K562 (cell line): ENCODE results near the gene HAP1. TPM values are rescaled to one million over a fixed set of nuclear protein-coding genes. Genes with fewer than 3 reads are reported as not detected.

Experiments
- ARNT ChIP-seq, 2 experiments: fragments of 450-650 bp; IDR thresholded peaks; 2 replicates each; pipeline ENCODE4 v1.6.1; 2016; ENCODE audit warnings: mild to moderate bottlenecking in 1 of 2
- CREBBP ChIP-seq: IDR thresholded peaks from one replicate; pipeline ENCODE4 v1.6.1; 2012; ENCODE audit warnings: low read depth, mild to moderate bottlenecking, control low read depth, inconsistent platforms, low read length
- ESRRB ChIP-seq: fragments of 250-450 bp; sonication (Bioruptor Pico); IDR thresholded peaks from 2 replicates; pipeline ENCODE4 v1.5.0; 2020; ENCODE audit warnings: mild to moderate bottlenecking, moderate library complexity, borderline replicate concordance
- FOXK2 ChIP-seq, 2 experiments: fragments of 450-650 bp; IDR thresholded peaks in 1 of 2; conservative IDR thresholded peaks in 1 of 2; 2 replicates each; pipeline ENCODE4 v1.6.1; 2016; ENCODE audit warnings: low read depth in 2 of 2, mild to moderate bottlenecking in 1 of 2
- HCFC1 ChIP-seq: IDR thresholded peaks from 2 replicates; pipeline ENCODE4 v1.6.1; 2012; ENCODE audit warnings: low read depth, low read length, improper control_type of control experiment
- KDM5B ChIP-seq: fragments of 200-600 bp; sonication (generic); IDR thresholded peaks from 2 replicates; pipeline ENCODE4 v1.6.1; 2012; ENCODE audit warnings: low read depth, mild to moderate bottlenecking, moderate library complexity, low read length, control low read depth, inconsistent platforms; ENCODE audit not compliant: insufficient replicate concordance
- MBD2 ChIP-seq: sonication (generic); IDR thresholded peaks from 2 replicates; pipeline ENCODE4 v1.6.1; 2016; ENCODE audit warnings: low read depth, borderline replicate concordance
- MEF2A ChIP-seq: IDR thresholded peaks from 2 replicates; pipeline ENCODE4 v1.6.1; 2011; ENCODE audit warnings: low read depth, mild to moderate bottlenecking, low read length, moderate library complexity; ENCODE audit not compliant: control insufficient read depth
- NCOA2 ChIP-seq, 2 experiments: fragments of 450-650 bp; IDR thresholded peaks; 2 replicates each; pipeline ENCODE4 v1.6.1; 2018; ENCODE audit warnings: mild to moderate bottlenecking in 2 of 2, moderate library complexity in 1 of 2; ENCODE audit not compliant: partially characterized antibody in 2 of 2
- PURB ChIP-seq: sonication (generic); formaldehyde crosslinking; IDR thresholded peaks from 2 replicates; pipeline ENCODE4 v1.9.0; 2021; ENCODE audit warnings: low read depth, mild to moderate bottlenecking, missing genetic modification reagents
- SOX6 ChIP-seq: fragments of 450-650 bp; IDR thresholded peaks from 2 replicates; pipeline ENCODE4 v1.6.1; 2014; ENCODE audit warnings: mild to moderate bottlenecking
- TFAM ChIP-seq: fragments of 250-450 bp; sonication (Bioruptor Pico); conservative IDR thresholded peaks from 2 replicates; pipeline ENCODE4 v1.5.0; 2021; ENCODE audit warnings: mild to moderate bottlenecking, moderate library complexity
- ZNF232 ChIP-seq: sonication (generic); formaldehyde crosslinking; IDR thresholded peaks from 2 replicates; pipeline ENCODE4 v1.8.0; 2022; ENCODE audit warnings: mild to moderate bottlenecking, missing genetic modification reagents
- ZNF407 ChIP-seq: fragments of 450-650 bp; IDR thresholded peaks from 2 replicates; pipeline ENCODE4 v1.6.1; 2016; ENCODE audit warnings: low read depth
- ZNF408 ChIP-seq: fragments of 250-450 bp; sonication (Bioruptor Pico); IDR thresholded peaks from 2 replicates; pipeline ENCODE4 v1.4.0; 2020; ENCODE audit warnings: low read depth, mild to moderate bottlenecking, moderate library complexity
- ZNF668 ChIP-seq: fragments of 250-450 bp; sonication (Bioruptor Pico); IDR thresholded peaks from 2 replicates; pipeline ENCODE4 v1.8.0; 2022; ENCODE audit warnings: mild to moderate bottlenecking, inconsistent platforms
- polyA plus RNA-seq, 8 experiments: library from polyadenylated mRNA; depleted of rRNA in 4 of 8; stranded (reverse) in 5 of 8; unstranded in 3 of 8; fragments of >200 nt; fragmentation: Nextera tagmentation in 2 of 8; fragmentation: Illumina TruSeq in 1 of 8; extraction: Ambion mirVana in 2 of 8; extraction: Trizol in 1 of 8; gene quantifications; 2 replicates each; pipeline versions ENCODE4 v1.2.1 to v1.2.3, GENCODE V29; 2011 to 2014; ENCODE audit warnings: inconsistent platforms in 1 of 8, missing spikeins in 1 of 8
- total RNA-seq, 7 experiments: library from RNA; depleted of rRNA in 6 of 7; stranded (reverse); fragments of >200 nt in 6 of 7; fragmentation: Illumina TruSeq in 2 of 7; extraction: Trizol in 2 of 7; gene quantifications; 2 replicates each; pipeline versions ENCODE4 v1.2.1 to v1.2.3, GENCODE V29; 2011 to 2021; ENCODE audit warnings: low replicate concordance in 1 of 7
- TF ChIP-seq, protein P1 (sequence below): fragments of 250-450 bp; sonication (Bioruptor Pico); IDR thresholded peaks from 2 replicates; pipeline ENCODE4 v1.8.0; 2021; ENCODE audit warnings: moderate library complexity, mild to moderate bottlenecking, inconsistent platforms

The HAP1 gene
- total and polyA plus RNA-seq, 9 of the 15 experiments (the other 6 are each of a cell fraction or from before 2014, with no cell fraction given): under 0.01 to 0.09 (median 0.04) TPM; not detected in 6

DNA sequence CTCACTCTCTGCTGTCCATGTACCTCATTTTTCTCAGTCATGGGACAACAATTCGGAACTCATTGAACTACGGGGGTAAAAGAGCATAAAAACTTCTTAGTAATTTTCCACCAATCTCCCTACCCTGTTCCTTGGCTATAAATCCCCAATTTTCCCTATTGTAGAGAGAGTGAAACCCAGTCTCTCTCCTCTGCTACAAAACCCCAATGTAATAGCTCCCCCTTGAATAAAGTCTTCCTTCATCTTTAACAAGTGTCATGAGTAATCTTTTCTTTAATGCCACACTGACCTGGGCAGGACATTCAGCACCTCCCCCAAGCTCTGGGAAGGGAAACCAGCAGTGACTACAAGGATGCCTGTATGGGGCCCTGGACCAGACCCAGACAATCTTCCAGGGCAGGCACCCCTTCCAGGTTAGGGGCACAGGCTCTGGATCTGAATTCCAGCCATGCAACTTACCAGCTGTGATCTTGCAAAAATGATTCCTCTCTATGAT, 56.0 kb downstream of the HAP1 start (continued):
- TF ChIP-seq, protein P1, sequence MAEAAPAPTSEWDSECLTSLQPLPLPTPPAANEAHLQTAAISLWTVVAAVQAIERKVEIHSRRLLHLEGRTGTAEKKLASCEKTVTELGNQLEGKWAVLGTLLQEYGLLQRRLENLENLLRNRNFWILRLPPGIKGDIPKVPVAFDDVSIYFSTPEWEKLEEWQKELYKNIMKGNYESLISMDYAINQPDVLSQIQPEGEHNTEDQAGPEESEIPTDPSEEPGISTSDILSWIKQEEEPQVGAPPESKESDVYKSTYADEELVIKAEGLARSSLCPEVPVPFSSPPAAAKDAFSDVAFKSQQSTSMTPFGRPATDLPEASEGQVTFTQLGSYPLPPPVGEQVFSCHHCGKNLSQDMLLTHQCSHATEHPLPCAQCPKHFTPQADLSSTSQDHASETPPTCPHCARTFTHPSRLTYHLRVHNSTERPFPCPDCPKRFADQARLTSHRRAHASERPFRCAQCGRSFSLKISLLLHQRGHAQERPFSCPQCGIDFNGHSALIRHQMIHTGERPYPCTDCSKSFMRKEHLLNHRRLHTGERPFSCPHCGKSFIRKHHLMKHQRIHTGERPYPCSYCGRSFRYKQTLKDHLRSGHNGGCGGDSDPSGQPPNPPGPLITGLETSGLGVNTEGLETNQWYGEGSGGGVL (CRISPR knock-in tag): peak; percentile 69; the same call in 1 of the 2 replicates
- TF ChIP-seq ZNF668 (CRISPR knock-in tag) (no peak; the same call in 1 of the 2 replicates), NCOA2 (IDR thresholded peaks at IDR 0.05; ENCODE audit: partially characterized antibody in 2 of 2) (no peak), KDM5B (peak; percentile 96), MEF2A (peak; percentile 79), ARNT (IDR thresholded peaks at IDR 0.05) (peak; percentile 59 to 91; a peak in 1 of 4 replicates), CREBBP (no peak), ZNF407 (no peak), HCFC1 (peak; percentile 58), PURB (CRISPR knock-in tag) (no peak), ZNF408 (CRISPR knock-in tag) (no peak), ESRRB (CRISPR knock-in tag) (peak; percentile 98), FOXK2 (conservative IDR thresholded peaks at IDR 0.05 in 1 of 2, IDR thresholded peaks at IDR 0.05 in 1 of 2; ENCODE audit: low read depth in 2 of 2) (peak in 1 of 2 experiments; percentile 6; a peak in 1 of 4 replicates), SOX6 (no peak), MBD2 (peak; percentile 89), ZNF232 (CRISPR knock-in tag) (no peak), TFAM (CRISPR knock-in tag) (no peak)
